Mesendoderm (in vitro differentiated cells): ENCODE measurements around the gene ANKRD12.

Experiments
- DNase-seq: peaks from one replicate; pipeline ENCODE4 v3.0.0; 2013
- H2AK5ac ChIP-seq: 2 replicates; pipeline ENCODE4 v1.6.1; 2013; ENCODE audit warnings: low read length, inconsistent platforms
- H2BK120ac ChIP-seq: 2 replicates; pipeline ENCODE4 v1.6.1; 2013; ENCODE audit warnings: low read depth, mild to moderate bottlenecking, low read length, moderate library complexity, mixed read lengths
- H2BK15ac ChIP-seq: replicated peaks from 2 replicates; pipeline ENCODE4 v1.6.1; 2013; ENCODE audit warnings: low read depth, mild to moderate bottlenecking, moderate library complexity
- H2BK5ac ChIP-seq: 2 replicates; pipeline ENCODE4 v1.6.1; 2013; ENCODE audit warnings: low read length, inconsistent platforms
- H3K18ac ChIP-seq: 2 replicates; pipeline ENCODE4 v1.6.1; 2013; ENCODE audit warnings: mild to moderate bottlenecking, low read length, mixed read lengths
- H3K23ac ChIP-seq: one replicate; pipeline ENCODE4 v1.6.1; 2013; ENCODE audit warnings: low read length
- H3K27ac ChIP-seq: 2 replicates; pipeline ENCODE4 v1.5.1; 2013; ENCODE audit warnings: low read depth, mild to moderate bottlenecking, inconsistent platforms, low read length, moderate library complexity
- H3K27me3 ChIP-seq: 2 replicates; pipeline ENCODE4 v1.6.1; 2013; ENCODE audit warnings: low read length, control low read depth, mild to moderate bottlenecking, inconsistent platforms; ENCODE audit not compliant: insufficient read depth, poor library complexity
- H3K36me3 ChIP-seq: 2 replicates; pipeline ENCODE4 v1.6.1; 2013; ENCODE audit warnings: low read length, inconsistent platforms; ENCODE audit not compliant: control insufficient read depth, insufficient read depth
- H3K4ac ChIP-seq: one replicate; pipeline ENCODE4 v1.6.1; 2013; ENCODE audit warnings: low read depth, mild to moderate bottlenecking, low read length, moderate library complexity
- H3K4me1 ChIP-seq: 2 replicates; pipeline ENCODE4 v1.6.1; 2013; ENCODE audit warnings: low read depth, low read length, inconsistent platforms; ENCODE audit not compliant: control insufficient read depth
- H3K4me2 ChIP-seq: 2 replicates; pipeline ENCODE4 v1.6.1; 2013; ENCODE audit warnings: low read length
- H3K4me3 ChIP-seq: 2 replicates; pipeline ENCODE4 v1.5.1; 2013; ENCODE audit warnings: mild to moderate bottlenecking, low read length
- H3K56ac ChIP-seq: one replicate; pipeline ENCODE4 v1.6.1; 2013; ENCODE audit warnings: low read length
- H3K79me1 ChIP-seq: 2 replicates; pipeline ENCODE4 v1.6.1; 2013; ENCODE audit warnings: low read length, inconsistent platforms
- H3K79me2 ChIP-seq: 2 replicates; pipeline ENCODE4 v1.6.1; 2013; ENCODE audit warnings: mild to moderate bottlenecking, low read length; ENCODE audit not compliant: control insufficient read depth, insufficient read depth
- H3K9ac ChIP-seq: 2 replicates; pipeline ENCODE4 v1.6.1; 2013; ENCODE audit warnings: low read length, inconsistent platforms
- H4K5ac ChIP-seq: one replicate; pipeline ENCODE4 v1.6.1; 2013; ENCODE audit warnings: low read length
- H4K8ac ChIP-seq: one replicate; pipeline ENCODE4 v1.6.1; 2013; ENCODE audit warnings: low read depth, mild to moderate bottlenecking, control low read depth, low read length, moderate library complexity
- WGBS: extraction: QIAGEN DNeasy Blood & Tissue Kit; methylation state at CpG from one replicate; pipeline ENCODE4 v1.1.7; 2013; ENCODE audit warnings: low lambda C conversion rate, missing lambda C conversion rate; ENCODE audit not compliant: insufficient coverage; ENCODE audit errors: extremely low coverage; 5-methylcytosine and 5-hydroxymethylcytosine counted together

The ANKRD12 gene

GRCh38 chr18:9211955-9212354, 75.4 kb downstream of the ANKRD12 start:
- no peak overlapping the region for H2AK5ac ChIP-seq
- no CpG with 5 or more reads among the region's 1 CpG for WGBS
- H3K23ac ChIP-seq: no peak overlapping the region

GRCh38 chr18:9215221-9215933, 78.8 kb downstream of the ANKRD12 start:
- Histone ChIP-seq H3K9ac (no peak overlapping the region), H3K4me1 (no peaks in the 10 kb centered on the region), H3K27me3 (no peaks in the 10 kb centered on the region), H3K36me3 (no peaks in the 10 kb centered on the region), H2BK120ac (no peak overlapping the region), H3K79me2 (no peaks in the 10 kb centered on the region), H2BK15ac (no peak overlapping the region), H3K27ac (no peak overlapping the region), H3K23ac (no peak overlapping the region), H3K4ac (no peak overlapping the region), H3K79me1 (no peaks in the 10 kb centered on the region), H3K18ac (no peak overlapping the region), H3K4me2 (no peak overlapping the region), H4K8ac (no peak overlapping the region), H2AK5ac (no peak overlapping the region), H3K4me3 (no peak overlapping the region), H4K5ac (no peak overlapping the region), H2BK5ac (no peak overlapping the region), H3K56ac (no peak overlapping the region)
- DNase-seq: no peak
- WGBS: no CpG with 5 or more reads among the region's 6 CpGs

More at GRCh38 chr18:9211955-9212354, 75.4 kb downstream of the ANKRD12 start:
- H3K27ac ChIP-seq: no peak overlapping the region
- no peak overlapping the region for H2BK15ac ChIP-seq
- H4K5ac ChIP-seq: no peak overlapping the region
- DNase-seq: no peak
- no peak overlapping the region for H2BK5ac ChIP-seq
- H3K9ac ChIP-seq: no peak overlapping the region
- H3K27me3 ChIP-seq: no peaks in the 10 kb centered on the region
- H3K4me3 ChIP-seq: no peak overlapping the region
- no peaks in the 10 kb centered on the region for H3K36me3 ChIP-seq
- H3K79me2 ChIP-seq: no peaks in the 10 kb centered on the region
- H4K8ac ChIP-seq: no peak overlapping the region
- H3K4ac ChIP-seq: no peak overlapping the region
- no peak overlapping the region for H3K4me2 ChIP-seq
- no peak overlapping the region for H2BK120ac ChIP-seq
- no peak overlapping the region for H3K18ac ChIP-seq
- H3K56ac ChIP-seq: no peak overlapping the region
- no peaks in the 10 kb centered on the region for H3K79me1 ChIP-seq
- H3K4me1 ChIP-seq: no peaks in the 10 kb centered on the region

GRCh38 chr18:9216459-9216858, 79.9 kb downstream of the ANKRD12 start:
- WGBS: no CpG with 5 or more reads among the region's 3 CpGs
- H3K27me3 ChIP-seq: no peaks in the 10 kb centered on the region
- H2BK120ac ChIP-seq: no peak overlapping the region
- no peak for DNase-seq
- no peak overlapping the region for H3K4ac ChIP-seq
- no peaks in the 10 kb centered on the region for H3K4me1 ChIP-seq
- H3K4me3 ChIP-seq: no peak overlapping the region
- H3K27ac ChIP-seq: no peak overlapping the region
- H4K5ac ChIP-seq: no peak overlapping the region
- no peak overlapping the region for H3K4me2 ChIP-seq
- H2BK15ac ChIP-seq: no peak overlapping the region
- H2AK5ac ChIP-seq: no peak overlapping the region
- no peaks in the 10 kb centered on the region for H3K36me3 ChIP-seq
- no peak overlapping the region for H2BK5ac ChIP-seq
- H4K8ac ChIP-seq: no peak overlapping the region
- H3K23ac ChIP-seq: no peak overlapping the region
- no peak overlapping the region for H3K18ac ChIP-seq
- H3K9ac ChIP-seq: no peak overlapping the region
- H3K79me2 ChIP-seq: no peaks in the 10 kb centered on the region
- H3K79me1 ChIP-seq: no peaks in the 10 kb centered on the region
- no peak overlapping the region for H3K56ac ChIP-seq

- H3K56ac ChIP-seq: no peak overlapping the region
- no peak overlapping the region for H2BK5ac ChIP-seq
- H2BK15ac ChIP-seq: no peak overlapping the region
- H3K36me3 ChIP-seq: no peaks in the 10 kb centered on the region
- H3K23ac ChIP-seq: no peak overlapping the region
- H3K79me1 ChIP-seq: no peaks in the 10 kb centered on the region
- no peak overlapping the region for H3K4me2 ChIP-seq
- no peak overlapping the region for H3K18ac ChIP-seq
- H4K8ac ChIP-seq: no peak overlapping the region
- no peak overlapping the region for H3K4ac ChIP-seq
- no peaks in the 10 kb centered on the region for H3K79me2 ChIP-seq
- WGBS: no CpG with 5 or more reads among the region's 3 CpGs
- no peak overlapping the region for H2AK5ac ChIP-seq
- H2BK120ac ChIP-seq: no peak overlapping the region
- H3K4me1 ChIP-seq: no peaks in the 10 kb centered on the region
- H3K4me3 ChIP-seq: no peak overlapping the region
- no peak overlapping the region for H3K9ac ChIP-seq
- no peak overlapping the region for H3K27ac ChIP-seq
- no peak for DNase-seq
- no peak overlapping the region for H4K5ac ChIP-seq
- H3K27me3 ChIP-seq: no peaks in the 10 kb centered on the region
Measured at GRCh38 chr18:9217743-9218451, 81.3 kb downstream of the ANKRD12 start.

- Histone ChIP-seq H3K79me1 (no peaks in the 10 kb centered on the region), H3K4me1 (no peaks in the 10 kb centered on the region), H3K9ac (no peak overlapping the region), H3K4ac (no peak overlapping the region), H3K23ac (no peak overlapping the region), H3K4me3 (no peak overlapping the region), H3K27me3 (no peaks in the 10 kb centered on the region), H3K79me2 (no peaks in the 10 kb centered on the region), H3K36me3 (no peaks in the 10 kb centered on the region), H2BK5ac (no peak overlapping the region), H2AK5ac (no peak overlapping the region), H3K27ac (no peak overlapping the region), H3K18ac (no peak overlapping the region), H2BK15ac (no peak overlapping the region), H3K4me2 (no peak overlapping the region), H4K8ac (no peak overlapping the region), H3K56ac (no peak overlapping the region), H4K5ac (no peak overlapping the region), H2BK120ac (no peak overlapping the region)
- DNase-seq: no peak
- WGBS: no CpG with 5 or more reads among the region's 3 CpGs
Measured at GRCh38 chr18:9221040-9221439, 84.5 kb downstream of the ANKRD12 start.
